HepG2 (cell line): Measurements from ENCODE around the gene TSC22D2. TPM values are rescaled to one million over a fixed set of nuclear protein-coding genes. Genes with fewer than 3 reads are reported as not detected.
A peak's percentile ranks its signal among the peaks of the same experiment; 100 is the strongest.

ENCODE experiments used
- ATAC-seq: fragments of 200-7000 bp; cut with Tn5 transposase; 3 replicates; pipeline ENCODE4 v1.9.1; 2020; ENCODE audit warnings: mild to moderate bottlenecking, moderate library complexity
- BruUV-seq: library from RNA; stranded (reverse); fragments of 400-500 nt; replicated peaks from 2 replicates; lab custom pipeline; 2021; lab: Mats Ljungman, UMichigan
- CTCF ChIA-PET: fragments of 300-600 bp; formaldehyde crosslinking; extraction: SDS; loops from one replicate; lab custom pipeline; 2021; ENCODE audit warnings: low total read pairs, inconsistent platforms, low intra/inter-chr PET ratio; lab: Yijun Ruan, JAX
- POLR2A ChIA-PET: fragments of 350-600 bp; sonication (Branson Sonifier 250); formaldehyde crosslinking; loops from one replicate; lab custom pipeline; 2020; ENCODE audit warnings: antibody characterized with exemption, inconsistent platforms; lab: Yijun Ruan, JAX
- DNase-seq: peaks from one replicate; pipeline ENCODE4 v3.0.0-alpha.2; 2015; ENCODE audit warnings: low spot score
- FAIRE-seq: peaks from 3 replicates; lab custom pipeline; 2011; peaks lifted over from hg19 to GRCh38; lab: Jason Lieb, UNC
- H2AFZ ChIP-seq: one replicate; pipeline ENCODE4 v1.6.1; 2011; ENCODE audit warnings: low read length, inconsistent platforms
- H3K27ac ChIP-seq: fragments of 300-600 bp; 3 replicates; pipeline ENCODE4 v1.8.0; 2011; ENCODE audit warnings: mixed run types, mild to moderate bottlenecking, mixed read lengths, low read length, inconsistent platforms; ENCODE audit not compliant: insufficient read depth; ENCODE audit errors: extremely low read length
- H3K27me3 ChIP-seq, 2 experiments: fragments of 200-600 bp in 1 of 2; 2 replicates in 1 of 2; 3 replicates in 1 of 2; pipeline versions ENCODE4 v1.6.0 to v1.8.0; 2011; ENCODE audit warnings: low read length in 2 of 2, mild to moderate bottlenecking in 2 of 2, moderate library complexity in 2 of 2, inconsistent platforms in 1 of 2; ENCODE audit not compliant: insufficient read depth in 2 of 2, control insufficient read depth in 1 of 2
- H3K36me3 ChIP-seq, 2 experiments: fragments of 200-600 bp in 1 of 2; replicated peaks in 1 of 2; 2 replicates in 1 of 2; 3 replicates in 1 of 2; pipeline versions ENCODE4 v1.5.1 to v1.8.0; 2011; ENCODE audit warnings: low read length in 2 of 2, inconsistent platforms in 1 of 2; ENCODE audit not compliant: insufficient read depth in 2 of 2, control insufficient read depth in 1 of 2
- H3K4me1 ChIP-seq: 2 replicates; pipeline ENCODE4 v1.5.1; 2012; ENCODE audit warnings: low read length, inconsistent platforms; ENCODE audit not compliant: insufficient read depth
- H3K4me2 ChIP-seq: 2 replicates; pipeline ENCODE4 v1.6.0; 2011; ENCODE audit warnings: low read depth, low read length, inconsistent platforms
- H3K4me3 ChIP-seq, 3 experiments: fragments of 200-600 bp in 1 of 3; sonication (generic), shearing (Covaris generic) in 1 of 3; replicated peaks in 1 of 3; 2 replicates each; pipeline ENCODE4 v1.5.1; 2011 to 2016; ENCODE audit warnings: low read length in 3 of 3, inconsistent platforms in 2 of 3, low read depth in 2 of 3, mild to moderate bottlenecking in 2 of 3, control low read depth in 1 of 3, mixed read lengths in 1 of 3; ENCODE audit not compliant: insufficient read depth in 1 of 3
- H3K79me2 ChIP-seq: one replicate; pipeline ENCODE4 v1.6.1; 2011; ENCODE audit warnings: low read length, inconsistent platforms; ENCODE audit not compliant: insufficient read depth
- H3K9ac ChIP-seq: 2 replicates; pipeline ENCODE4 v1.6.0; 2011; ENCODE audit warnings: mild to moderate bottlenecking, low read depth, low read length, inconsistent platforms; ENCODE audit not compliant: insufficient read depth
- H3K9me3 ChIP-seq: 2 replicates; pipeline ENCODE4 v1.5.1; 2012; ENCODE audit warnings: mild to moderate bottlenecking, low read length
- H4K20me1 ChIP-seq: 2 replicates; pipeline ENCODE4 v1.6.0; 2011; ENCODE audit warnings: inconsistent platforms, mild to moderate bottlenecking, low read length, moderate library complexity; ENCODE audit not compliant: insufficient read depth
- BRF2 ChIP-seq: sonication (generic); formaldehyde crosslinking; IDR thresholded peaks from 2 replicates; pipeline ENCODE4 v1.8.1; 2022; ENCODE audit warnings: mild to moderate bottlenecking, missing genetic modification reagents
- DMTF1 ChIP-seq: sonication (generic); formaldehyde crosslinking; IDR thresholded peaks from 2 replicates; pipeline ENCODE4 v1.4.0; 2020; ENCODE audit warnings: mild to moderate bottlenecking, missing genetic modification reagents
- IRF2 ChIP-seq: IDR thresholded peaks from 2 replicates; pipeline ENCODE4 v1.6.1; 2018; ENCODE audit warnings: missing genetic modification reagents, missing compliant biosample characterization
- KLF15 ChIP-seq: sonication (generic); formaldehyde crosslinking; IDR thresholded peaks from 2 replicates; pipeline ENCODE4 v1.8.1; 2023; ENCODE audit warnings: borderline replicate concordance, mild to moderate bottlenecking, inconsistent platforms, missing genetic modification reagents, mixed read lengths
- TAF15 ChIP-seq: fragments of 200-400 bp; formaldehyde crosslinking; IDR thresholded peaks from one replicate; pipeline ENCODE4 v1.6.1; 2018; ENCODE audit warnings: mild to moderate bottlenecking, low read depth, low read length; ENCODE audit not compliant: poor library complexity, severe bottlenecking
- ZNF576 ChIP-seq: sonication (generic); formaldehyde crosslinking; IDR thresholded peaks from 2 replicates; pipeline ENCODE4 v1.4.0; 2020; ENCODE audit warnings: mild to moderate bottlenecking, missing genetic modification reagents
- WGBS: methylation state at CpG from one replicate; pipeline ENCODE4 v1.1.6; 2017; ENCODE audit warnings: low lambda C conversion rate; 5-methylcytosine and 5-hydroxymethylcytosine counted together
- in situ Hi-C: cut with HindIII; loops from 2 replicates; pipeline ENCODE4 v1.10.0; 2017; ENCODE audit warnings: low pct_unique_long_range_greater_than_20kb; ENCODE audit not compliant: extremely low pct_ligation_motif_present
- intact Hi-C: fragments of 100-400 bp; cut with micrococcal nuclease; formaldehyde crosslinking; loops from one replicate; pipeline ENCODE4 v1.10.0; 2022; ENCODE audit not compliant: unreplicated experiment
- polyA plus RNA-seq, 8 experiments: library from polyadenylated mRNA; depleted of rRNA in 3 of 8; stranded (reverse) in 7 of 8; unstranded in 1 of 8; fragments of >200 nt; fragmentation: Illumina TruSeq in 4 of 8; extraction: Trizol in 4 of 8; gene quantifications; 2 replicates each; pipeline versions ENCODE4 v1.2.1 to v1.2.3, GENCODE V29; 2011 to 2016; ENCODE audit warnings: low read depth in 4 of 8, missing spikeins in 1 of 8, mixed read lengths in 1 of 8; ENCODE audit not compliant: insufficient read depth in 1 of 8
- total RNA-seq, 5 experiments: library from RNA; depleted of rRNA; stranded (reverse); fragments of >200 nt; fragmentation: Illumina TruSeq; extraction: Trizol; gene quantifications; 2 replicates each; pipeline ENCODE4 v1.2.3, GENCODE V29; 2016; ENCODE audit warnings: low read depth in 1 of 5

TSC22D2 gene
- total and polyA plus RNA-seq, 2 of the 13 experiments (the other 11 are each of a cell fraction or from before 2014, with no cell fraction given), result 4.6 to 8.2 TPM

GRCh38 chr3:150370122-150370602 lies 37.9 kb upstream of the TSC22D2 start:
- no peak overlapping the region for H3K27ac ChIP-seq
- intact Hi-C loops, result no loop called here
- no peak overlapping the region for H3K4me3 ChIP-seq
- H3K79me2 ChIP-seq, result no peaks in the 10 kb centered on the region
- no peaks in the 10 kb centered on the region for H3K9me3 ChIP-seq
- CTCF ChIA-PET, result no interaction called here
- peak; percentile 24 for DNase-seq
- no peak overlapping the region for H2AFZ ChIP-seq
- H3K9ac ChIP-seq, result no peak overlapping the region
- no peak overlapping the region for H3K4me2 ChIP-seq
- TF ChIP-seq TAF15 (no peak), DMTF1 (CRISPR knock-in tag) (no peak), KLF15 (no peak), BRF2 (CRISPR knock-in tag) (no peak), IRF2 (no peak), ZNF576 (no peak)
- TF ChIP-seq, all 625 proteins: peak for 0
- FAIRE-seq (no peak), ATAC-seq (no peak)
- Histone ChIP-seq H3K27me3 (no peaks in the 10 kb centered on the region), H4K20me1 (no peaks in the 10 kb centered on the region), H3K4me1 (peaks cover 17% of the 10 kb centered on the region), H3K36me3 (no peaks in the 10 kb centered on the region)
- POLR2A ChIA-PET, result no interaction called here
- no TSS peak for BruUV-seq
- 10% methylated on average over 3 of the region's 4 CpGs for WGBS
- in situ Hi-C loops, result no loop called here
